Activated naive CD8-positive, alpha-beta T cell treated with anti-CD3 and anti-CD28 coated beads, Interleukin-2, amount 50 U/mL, for 16 hours (primary cell): ENCODE data around the gene RBM47.

Experiments
- DNase-seq: peaks from one replicate; pipeline ENCODE4 v3.0.0-alpha.2; 2020; ENCODE audit warnings: low read depth, low spot score

Gene RBM47

GRCh38 chr4:40592034-40592433 is 37.6 kb downstream of the RBM47 start:
- DNase-seq = no peak

DNA sequence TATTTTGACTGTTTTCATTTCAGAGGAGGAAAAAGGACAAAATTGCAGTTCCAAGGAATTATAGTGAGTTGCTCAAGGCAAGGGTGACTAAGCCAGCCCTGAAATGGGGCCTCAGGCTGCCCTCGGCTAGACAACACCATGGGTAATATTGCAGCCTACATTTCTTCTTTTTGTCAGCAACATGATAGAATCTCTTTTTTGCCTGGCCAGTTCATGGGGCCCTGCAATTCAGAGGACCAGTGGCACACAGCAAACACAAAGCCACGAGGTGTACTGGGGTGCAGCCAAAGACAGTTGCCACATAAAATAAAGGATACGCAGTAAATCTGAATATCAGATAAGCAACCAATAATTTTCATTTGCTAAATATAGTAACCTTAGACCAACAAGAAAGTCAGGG is 41.8 kb downstream of the RBM47 start:
- DNase-seq = no peak

- no peak for DNase-seq
These were observed 42.3 kb downstream of the RBM47 start for GRCh38 chr4:40587351-40587750.

DNA sequence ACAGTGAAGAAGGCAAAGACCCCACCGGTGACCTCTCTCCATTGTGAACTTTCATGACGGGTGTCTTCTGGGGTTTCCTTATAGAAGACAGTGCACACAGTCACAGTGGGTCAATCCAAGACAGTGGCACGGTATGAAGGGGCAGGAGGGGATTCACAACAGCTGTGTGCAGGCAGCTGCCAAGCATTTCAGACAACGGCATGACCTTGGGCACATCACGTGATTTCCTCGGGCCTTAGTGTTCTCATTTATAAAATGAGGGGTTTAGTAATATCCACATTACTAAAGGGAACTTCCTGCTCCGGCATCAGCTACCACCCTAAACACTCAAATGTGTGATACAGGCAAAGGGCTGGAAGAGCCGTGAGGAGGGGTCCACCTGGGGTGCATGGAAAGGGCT is 42.9 kb downstream of the RBM47 start:
- DNase-seq = no peak

DNA sequence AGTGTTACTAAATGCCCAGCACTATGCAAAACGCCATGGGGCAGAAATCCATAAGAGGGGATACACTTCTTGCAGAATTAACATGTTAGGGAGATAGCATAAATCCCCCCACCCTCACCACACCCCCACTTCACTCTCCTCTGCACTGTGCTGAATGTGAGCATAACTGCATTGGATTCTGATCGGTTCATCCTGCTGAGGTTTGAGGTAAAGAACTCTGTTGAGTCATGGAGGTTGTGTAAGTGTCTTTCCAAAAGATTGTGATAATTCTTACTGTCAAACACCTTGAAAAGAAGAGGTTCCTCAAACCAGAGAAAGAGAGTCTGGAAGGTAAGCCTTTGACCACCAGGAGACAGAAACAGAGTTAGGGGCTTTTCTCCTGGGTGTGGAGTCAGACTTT is 43.6 kb downstream of the RBM47 start:
- DNase-seq = no peak

- DNase-seq = no peak
These were observed 44.4 kb downstream of the RBM47 start for GRCh38 chr4:40585201-40585799.

DNA sequence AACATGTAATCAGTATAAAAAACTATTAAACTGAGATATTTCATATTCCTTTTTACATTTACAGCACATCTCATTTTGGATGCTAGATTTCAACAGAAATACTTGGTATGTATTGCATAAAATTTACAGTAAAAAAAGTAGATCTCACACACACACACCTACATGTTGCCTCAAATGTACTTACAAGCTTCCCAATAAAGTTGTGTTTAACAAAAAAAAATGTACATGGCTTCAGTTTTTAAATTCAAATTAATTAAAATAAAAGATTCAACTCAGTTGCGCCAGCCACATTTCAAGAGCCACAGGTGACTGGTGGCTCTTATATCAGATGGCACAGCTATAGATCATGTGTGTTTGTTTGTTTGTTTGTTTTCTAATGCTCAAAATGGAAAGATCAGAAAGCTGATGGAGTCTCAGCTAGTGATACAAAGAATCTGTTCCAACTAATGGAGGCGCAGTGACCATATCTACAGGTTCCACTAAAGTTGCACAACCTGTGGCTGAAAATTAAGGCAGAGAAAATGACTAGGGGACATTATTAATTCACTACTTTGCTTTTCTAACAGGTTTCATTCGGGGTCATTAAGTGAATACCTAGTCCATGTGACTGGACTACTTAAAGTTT is 45.0 kb downstream of the RBM47 start:
- DNase-seq = no peak

DNA sequence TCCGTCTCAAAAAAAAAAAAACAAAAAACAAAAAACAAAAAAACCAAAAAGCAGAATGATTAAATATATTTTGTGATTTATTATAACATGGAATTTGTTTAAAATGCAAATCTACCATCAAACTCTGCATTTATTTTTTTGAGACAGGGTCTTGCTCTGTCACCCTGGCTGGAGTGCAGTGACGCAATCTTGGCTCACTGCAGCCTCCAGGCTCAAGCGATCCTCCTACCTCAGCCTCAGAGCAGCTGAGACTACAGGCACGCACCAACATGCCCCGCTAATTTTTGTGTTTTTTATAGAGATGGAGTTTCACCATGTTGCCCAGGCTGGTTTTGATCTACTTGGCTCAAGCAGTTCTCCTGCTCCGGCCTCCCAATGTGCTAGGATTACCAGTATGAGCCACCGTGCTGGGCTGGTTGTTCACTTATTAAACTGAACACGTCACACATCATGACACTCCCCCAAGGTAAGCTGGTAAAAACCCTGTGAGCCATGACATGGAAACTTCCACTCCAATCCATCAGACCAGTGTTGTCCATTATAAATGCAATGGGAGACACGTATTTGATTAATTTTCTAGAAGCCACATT is 45.7 kb downstream of the RBM47 start:
- no peak for DNase-seq

DNA sequence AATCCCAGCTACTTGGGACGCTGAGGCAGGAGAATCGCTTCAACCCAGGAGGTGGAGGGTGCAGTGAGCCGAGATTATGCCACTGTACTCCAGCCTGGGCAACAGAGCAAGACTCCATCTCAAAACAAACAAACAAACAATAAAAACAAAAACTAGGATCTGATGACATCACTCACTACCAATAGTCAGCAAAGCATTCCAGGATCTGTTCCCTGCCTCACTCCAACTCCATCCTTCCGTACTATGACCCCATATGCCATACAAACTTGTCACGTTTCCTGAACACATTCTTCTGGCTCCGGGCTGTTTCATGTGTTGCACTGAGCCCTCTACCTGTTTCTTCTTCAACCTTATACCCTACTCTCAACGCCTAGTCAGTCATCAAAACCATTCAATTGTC is 47.3 kb downstream of the RBM47 start:
- no peak for DNase-seq

- DNase-seq = no peak
These were observed 48.2 kb downstream of the RBM47 start for GRCh38 chr4:40581254-40582140.

DNA sequence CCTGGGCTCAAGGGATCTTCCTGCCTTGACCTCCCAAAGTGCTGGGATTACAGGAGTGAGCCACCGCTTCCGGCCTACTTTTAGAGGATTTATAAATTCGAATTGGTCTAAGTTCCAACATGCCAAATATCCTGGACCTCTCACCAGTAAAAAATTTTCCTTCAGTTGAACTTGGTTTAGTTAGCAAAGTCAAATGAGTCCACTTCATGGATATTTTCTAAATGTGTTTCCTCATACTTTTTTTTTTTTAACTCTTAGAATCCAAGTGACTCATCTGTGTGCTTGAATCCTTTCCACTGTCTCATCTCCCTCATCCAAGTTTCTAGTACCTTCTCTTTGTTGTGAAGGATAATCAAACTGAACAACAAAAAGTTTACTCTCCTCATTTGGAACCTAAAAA is 49.7 kb downstream of the RBM47 start:
- no peak for DNase-seq

GRCh38 chr4:40577588-40578253 is 51.9 kb downstream of the RBM47 start:
- DNase-seq = no peak

DNA sequence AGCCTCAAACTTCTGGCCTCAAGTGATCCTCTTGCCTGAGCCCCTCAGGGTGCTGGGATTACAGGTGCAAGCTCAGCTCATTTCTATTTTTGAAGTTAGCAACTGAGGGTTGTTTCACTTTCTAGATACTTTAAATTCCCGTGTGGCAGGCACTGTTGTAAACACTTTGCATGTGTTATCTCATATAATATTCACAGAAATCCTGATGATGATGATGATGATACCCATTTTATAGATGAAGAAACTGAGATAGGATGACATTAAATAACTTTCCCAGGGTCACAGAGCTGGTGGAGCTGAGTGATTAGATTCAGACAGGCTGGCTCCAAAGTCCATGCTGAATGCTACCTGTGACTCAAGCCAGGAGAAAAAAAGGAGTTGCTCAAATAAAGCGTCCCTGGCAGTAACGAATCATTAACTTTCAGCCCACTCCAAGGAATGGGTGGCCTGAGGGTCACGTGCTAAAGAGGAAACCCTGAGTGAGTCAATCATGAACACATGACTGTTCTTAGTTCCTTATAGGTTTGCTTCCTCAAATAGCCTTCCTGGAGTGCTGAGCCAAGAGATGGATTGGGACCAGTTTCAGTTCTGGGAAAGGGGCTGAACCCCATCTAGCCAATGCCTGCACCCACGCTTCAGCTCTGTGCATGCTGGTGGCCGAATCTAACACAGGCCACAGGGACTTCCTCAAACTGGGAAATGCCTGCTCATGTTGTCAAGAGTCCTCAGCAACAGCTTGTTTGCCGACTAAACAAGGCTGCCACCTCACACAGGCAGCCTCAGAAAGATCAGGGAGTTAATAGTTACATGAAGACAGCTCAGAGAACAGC is 52.8 kb downstream of the RBM47 start:
- DNase-seq = no peak

- DNase-seq = no peak
These were observed 53.8 kb downstream of the RBM47 start for GRCh38 chr4:40575846-40576245.

- no peak for DNase-seq
These were observed 55.9 kb downstream of the RBM47 start for GRCh38 chr4:40573593-40574311.

DNA sequence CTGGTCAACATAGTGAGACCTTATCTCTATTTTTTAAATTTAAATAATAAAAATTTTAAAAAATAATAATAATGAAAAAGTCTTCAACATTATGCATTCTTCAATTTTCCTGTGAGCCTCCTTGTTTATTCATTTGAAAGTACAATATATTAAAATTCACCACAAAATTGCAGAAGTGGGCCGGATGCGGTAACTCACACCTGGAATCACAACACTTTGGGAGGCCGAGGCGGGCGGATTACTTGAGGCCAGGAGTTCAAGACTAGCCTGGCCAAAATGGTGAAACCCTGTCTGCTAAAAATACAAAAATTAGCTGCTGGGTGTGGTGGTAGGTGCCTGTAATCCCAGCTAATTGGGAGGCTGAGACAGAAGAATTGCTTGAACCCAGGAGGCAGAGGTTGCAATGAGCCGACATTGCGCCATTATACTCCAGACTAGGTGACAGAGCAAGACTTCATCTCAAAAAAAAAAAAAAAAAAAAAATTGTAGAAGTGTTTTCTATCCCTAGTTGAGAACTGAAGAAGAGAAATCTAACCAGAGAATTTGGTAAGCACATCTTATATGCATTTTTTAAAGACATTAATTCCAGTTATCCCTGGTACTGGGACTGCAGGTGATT is 56.9 kb downstream of the RBM47 start:
- DNase-seq = no peak

GRCh38 chr4:40571208-40571607 is 58.5 kb downstream of the RBM47 start:
- no peak for DNase-seq

DNA sequence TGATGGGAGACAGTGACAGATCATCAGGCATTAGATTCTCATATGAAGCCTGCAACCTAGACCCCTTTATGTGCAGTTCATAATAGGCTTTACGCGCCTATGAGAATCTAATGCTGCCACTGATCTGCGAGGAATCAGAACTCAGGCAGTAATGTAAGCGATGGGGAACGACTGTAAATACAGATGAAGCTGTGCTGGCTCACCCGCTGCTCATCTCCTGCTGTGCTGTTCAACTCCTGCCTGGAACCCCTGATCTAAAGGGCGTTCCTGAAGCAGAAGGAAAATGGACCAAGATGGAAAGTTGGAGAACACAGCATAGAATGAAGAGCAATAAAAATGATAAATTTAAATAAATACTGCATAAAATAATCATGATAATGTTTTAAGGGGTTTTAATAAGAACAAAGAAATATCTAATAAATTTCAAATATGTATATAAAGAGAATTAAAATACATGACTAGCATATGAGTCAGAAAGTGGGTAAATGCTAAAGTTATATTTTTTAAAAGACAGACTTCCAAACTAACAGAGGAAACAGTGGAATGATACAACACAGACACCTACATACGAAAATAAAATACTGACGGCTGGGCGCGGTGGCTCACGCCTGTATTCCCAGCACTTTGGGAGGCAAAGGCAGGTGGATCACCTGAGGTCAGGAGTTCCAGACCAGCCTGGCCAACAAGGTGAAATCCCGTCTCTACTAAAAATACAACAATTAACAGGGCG is 59.2 kb downstream of the RBM47 start:
- DNase-seq = no peak

DNA sequence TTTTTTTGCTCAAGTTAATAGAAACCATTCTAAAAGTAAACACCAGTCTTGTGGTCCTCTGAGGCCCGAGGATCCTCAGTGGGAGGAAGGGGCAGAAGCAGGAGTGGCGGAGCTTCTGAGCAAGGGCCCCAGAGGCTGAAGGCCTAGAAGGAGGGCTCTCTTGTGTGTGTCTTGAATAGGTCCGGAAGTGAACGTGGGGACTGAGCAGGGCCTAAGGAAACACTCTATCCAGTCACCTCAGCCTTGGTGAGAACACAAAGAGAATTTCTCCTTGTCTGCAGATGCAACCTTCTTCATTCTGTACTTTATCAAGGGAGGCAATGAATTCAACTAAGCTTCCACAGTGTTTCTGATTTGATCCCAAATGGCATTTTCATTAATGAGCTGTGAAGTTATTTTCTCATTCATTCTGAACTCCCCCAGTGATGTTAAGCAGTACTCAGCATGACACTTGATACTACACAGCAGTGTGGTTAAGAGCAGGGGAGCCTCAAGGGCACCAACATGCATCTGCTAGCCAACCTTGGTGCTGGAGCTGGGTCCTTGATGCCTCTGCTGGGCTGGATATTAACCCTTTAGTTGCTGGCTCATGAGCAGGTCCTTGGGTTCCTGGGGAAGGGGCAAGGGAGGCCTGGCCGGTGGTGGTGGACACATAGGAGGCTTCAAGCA is 64.7 kb downstream of the RBM47 start:
- DNase-seq = no peak
